Measurements from ENCODE around the gene C8B.

The C8B gene

GRCh38 chr1:57003398-57004139 is 37.8 kb upstream of the C8B start:
- TF ChIP-seq CTCF (IDR thresholded peaks at IDR 0.05; ENCODE audit: insufficient read depth, missing control alignments): no peak
- DNase-seq (ENCODE audit: insufficient read length, low spot score) (no peak), FAIRE-seq (no peak)

GRCh38 chr1:56995414-56996100 is 29.7 kb upstream of the C8B start:
- no peak for FAIRE-seq
- no peak for TF ChIP-seq CTCF (IDR thresholded peaks at IDR 0.05; ENCODE audit: insufficient read depth, missing control alignments)
- no peak for DNase-seq (ENCODE audit: insufficient read length, low spot score)

- DNase-seq (ENCODE audit: insufficient read length, low spot score): no peak
- no peak for FAIRE-seq
- TF ChIP-seq CTCF (IDR thresholded peaks at IDR 0.05; ENCODE audit: insufficient read depth, missing control alignments): no peak
These were observed 27.7 kb upstream of the C8B start for GRCh38 chr1:56993475-56993874.

- TF ChIP-seq CTCF (IDR thresholded peaks at IDR 0.05; ENCODE audit: insufficient read depth, missing control alignments): no peak
- DNase-seq (ENCODE audit: insufficient read length, low spot score) (no peak), FAIRE-seq (no peak)
These were observed 26.7 kb upstream of the C8B start for GRCh38 chr1:56992318-56993125.

GRCh38 chr1:56991576-56991975 is 25.8 kb upstream of the C8B start:
- FAIRE-seq (no peak), DNase-seq (ENCODE audit: insufficient read length, low spot score) (no peak)
- TF ChIP-seq CTCF (IDR thresholded peaks at IDR 0.05; ENCODE audit: insufficient read depth, missing control alignments): no peak

- FAIRE-seq (no peak), DNase-seq (ENCODE audit: insufficient read length, low spot score) (no peak)
- no peak for TF ChIP-seq CTCF (IDR thresholded peaks at IDR 0.05; ENCODE audit: insufficient read depth, missing control alignments)
These were observed 20.6 kb upstream of the C8B start for GRCh38 chr1:56986397-56986796.
